ACC112 (cell line): ENCODE data around the gene DENND1A.

Experiments used
- H2AFZ ChIP-seq: fragments of 200-600 bp; sonication (generic); one replicate; pipeline ENCODE4 v1.6.0; 2017; ENCODE audit warnings: antibody characterized with exemption, low read length; ENCODE audit not compliant: unreplicated experiment
- H3K27ac ChIP-seq: fragments of 200-600 bp; sonication (generic); 2 replicates; pipeline ENCODE4 v1.5.1; 2014; ENCODE audit warnings: low read depth, mild to moderate bottlenecking, antibody characterized with exemption, low read length, moderate library complexity
- H3K27me3 ChIP-seq: fragments of 200-600 bp; sonication (generic); 2 replicates; pipeline ENCODE4 v1.6.1; 2014; ENCODE audit warnings: mild to moderate bottlenecking, antibody characterized with exemption, low read length, moderate library complexity, mixed read lengths; ENCODE audit not compliant: insufficient read depth
- H3K36me3 ChIP-seq: fragments of 200-600 bp; sonication (generic); 2 replicates; pipeline ENCODE4 v1.6.1; 2016; ENCODE audit warnings: mild to moderate bottlenecking, antibody characterized with exemption, low read length, moderate library complexity, mixed read lengths; ENCODE audit not compliant: insufficient read depth
- H3K4me1 ChIP-seq: fragments of 200-600 bp; sonication (generic); one replicate; pipeline ENCODE4 v1.6.1; 2016; ENCODE audit warnings: low read length, mixed read lengths; ENCODE audit not compliant: insufficient read depth, unreplicated experiment, control insufficient read depth
- H3K4me3 ChIP-seq: fragments of 200-600 bp; sonication (generic); 2 replicates; pipeline ENCODE4 v1.5.1; 2014; ENCODE audit warnings: mild to moderate bottlenecking, low read depth, low read length
- H3K79me2 ChIP-seq: fragments of 200-600 bp; sonication (generic); one replicate; pipeline ENCODE4 v1.6.0; 2016; ENCODE audit warnings: low read length; ENCODE audit not compliant: control insufficient read depth, unreplicated experiment, insufficient read depth

The DENND1A gene

GRCh38 chr9:123517512-123517911 lies 412.4 kb downstream of the DENND1A start:
- H3K27ac ChIP-seq: no peak overlapping the region
- no peak overlapping the region for H2AFZ ChIP-seq
- H3K36me3 ChIP-seq: no peaks in the 10 kb centered on the region
- no peaks in the 10 kb centered on the region for H3K27me3 ChIP-seq
- H3K4me1 ChIP-seq: no peaks in the 10 kb centered on the region
- H3K79me2 ChIP-seq: no peaks in the 10 kb centered on the region
- no peak overlapping the region for H3K4me3 ChIP-seq

DNA sequence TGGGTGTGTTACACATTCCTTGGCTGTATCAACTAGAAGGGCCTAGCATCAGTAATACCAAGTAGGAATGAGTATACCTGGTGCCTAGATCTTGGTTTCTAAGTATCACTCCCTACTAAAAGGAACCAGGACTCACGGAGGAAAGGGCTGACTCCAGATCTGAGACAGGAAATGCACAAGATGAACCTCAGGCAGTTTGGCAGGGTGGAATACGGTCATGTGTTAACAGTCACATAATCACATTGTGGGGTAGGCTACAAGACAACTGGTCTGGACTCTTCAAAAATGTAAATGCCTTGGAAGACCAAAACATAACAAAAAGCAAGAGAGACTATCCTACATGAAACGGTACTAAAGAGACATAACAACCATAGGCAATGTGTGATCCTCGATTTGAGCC lies 415.2 kb downstream of the DENND1A start:
- no peaks in the 10 kb centered on the region for H3K27me3 ChIP-seq
- no peak overlapping the region for H2AFZ ChIP-seq
- H3K36me3 ChIP-seq: no peaks in the 10 kb centered on the region
- no peaks in the 10 kb centered on the region for H3K4me1 ChIP-seq
- H3K4me3 ChIP-seq: no peak overlapping the region
- no peak overlapping the region for H3K27ac ChIP-seq
- H3K79me2 ChIP-seq: no peaks in the 10 kb centered on the region

DNA sequence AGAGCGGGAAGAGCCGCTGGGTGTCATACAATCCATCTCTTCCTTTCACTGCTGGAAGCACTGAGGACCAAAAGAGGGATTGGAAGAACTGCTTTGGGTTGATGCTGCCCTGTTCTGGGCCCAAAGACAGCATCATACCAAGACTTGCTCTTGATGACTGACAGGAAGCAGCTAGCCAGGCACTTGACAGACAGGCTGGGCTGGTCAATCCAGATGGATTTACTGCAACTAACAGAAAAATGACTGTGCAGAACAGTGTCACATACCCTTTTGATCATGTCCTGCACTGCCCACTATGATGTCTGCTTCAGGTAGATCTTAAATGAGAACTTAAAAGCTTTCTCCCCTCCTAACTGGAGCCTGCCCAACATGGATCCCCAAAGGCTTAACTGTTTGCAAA lies 416.4 kb downstream of the DENND1A start:
- Histone ChIP-seq H3K4me3 (no peak overlapping the region), H2AFZ (no peak overlapping the region), H3K4me1 (no peaks in the 10 kb centered on the region), H3K79me2 (no peaks in the 10 kb centered on the region), H3K27ac (no peak overlapping the region), H3K27me3 (no peaks in the 10 kb centered on the region), H3K36me3 (no peaks in the 10 kb centered on the region)

GRCh38 chr9:123511326-123512277 lies 418.3 kb downstream of the DENND1A start:
- Histone ChIP-seq H3K36me3 (no peaks in the 10 kb centered on the region), H2AFZ (no peak overlapping the region), H3K79me2 (no peaks in the 10 kb centered on the region)

GRCh38 chr9:123509646-123510045 lies 420.3 kb downstream of the DENND1A start:
- Histone ChIP-seq H3K36me3 (no peaks in the 10 kb centered on the region), H3K4me3 (no peak overlapping the region), H3K4me1 (no peaks in the 10 kb centered on the region), H3K27me3 (no peaks in the 10 kb centered on the region), H3K27ac (no peak overlapping the region), H2AFZ (no peak overlapping the region), H3K79me2 (no peaks in the 10 kb centered on the region)

More at GRCh38 chr9:123511326-123512277, 418.3 kb downstream of the DENND1A start:
- H3K4me3 ChIP-seq: no peak overlapping the region
- H3K27ac ChIP-seq: no peak overlapping the region
- H3K27me3 ChIP-seq: no peaks in the 10 kb centered on the region
- H3K4me1 ChIP-seq: no peaks in the 10 kb centered on the region

GRCh38 chr9:123508048-123508447 lies 421.9 kb downstream of the DENND1A start:
- no peaks in the 10 kb centered on the region for H3K4me1 ChIP-seq
- no peaks in the 10 kb centered on the region for H3K79me2 ChIP-seq
- no peak overlapping the region for H3K27ac ChIP-seq
- H3K36me3 ChIP-seq: no peaks in the 10 kb centered on the region
- H3K4me3 ChIP-seq: peak overlapping the region; percentile 74
- peak overlapping the region; percentile 78 for H2AFZ ChIP-seq
- no peaks in the 10 kb centered on the region for H3K27me3 ChIP-seq

- Histone ChIP-seq H2AFZ (no peak overlapping the region), H3K79me2 (no peaks in the 10 kb centered on the region), H3K4me3 (no peak overlapping the region), H3K27ac (no peak overlapping the region), H3K36me3 (no peaks in the 10 kb centered on the region), H3K27me3 (no peaks in the 10 kb centered on the region), H3K4me1 (no peaks in the 10 kb centered on the region)
Measured at GRCh38 chr9:123505496-123505895, 424.4 kb downstream of the DENND1A start.

DNA sequence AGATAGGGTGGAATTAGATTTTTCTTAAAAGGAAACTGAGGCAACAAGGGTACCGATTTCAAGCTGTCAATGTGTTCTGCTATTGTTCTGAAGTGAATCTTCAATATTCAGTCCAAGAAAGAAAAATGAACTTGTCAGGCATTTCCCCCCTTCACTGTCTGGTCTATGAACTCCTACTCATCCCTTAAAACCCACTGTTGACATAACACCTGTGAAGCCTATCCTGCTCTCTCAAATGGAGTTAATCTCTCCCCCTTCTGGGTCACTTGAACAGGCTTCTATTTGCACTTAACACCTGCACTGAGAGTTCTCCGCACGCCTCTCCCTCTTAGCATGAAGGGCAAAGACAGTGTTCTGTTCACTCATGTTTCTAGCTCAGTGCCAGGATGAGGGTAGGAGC lies 429.6 kb downstream of the DENND1A start:
- Histone ChIP-seq H3K36me3 (no peaks in the 10 kb centered on the region), H3K79me2 (no peaks in the 10 kb centered on the region), H3K27ac (no peak overlapping the region), H3K27me3 (no peaks in the 10 kb centered on the region), H3K4me1 (no peaks in the 10 kb centered on the region), H3K4me3 (no peak overlapping the region), H2AFZ (no peak overlapping the region)

GRCh38 chr9:123497830-123498229 lies 432.1 kb downstream of the DENND1A start:
- no peaks in the 10 kb centered on the region for H3K4me1 ChIP-seq
- no peak overlapping the region for H3K27ac ChIP-seq
- no peaks in the 10 kb centered on the region for H3K79me2 ChIP-seq
- no peaks in the 10 kb centered on the region for H3K27me3 ChIP-seq
- H3K4me3 ChIP-seq: no peak overlapping the region
- no peak overlapping the region for H2AFZ ChIP-seq
- H3K36me3 ChIP-seq: no peaks in the 10 kb centered on the region

DNA sequence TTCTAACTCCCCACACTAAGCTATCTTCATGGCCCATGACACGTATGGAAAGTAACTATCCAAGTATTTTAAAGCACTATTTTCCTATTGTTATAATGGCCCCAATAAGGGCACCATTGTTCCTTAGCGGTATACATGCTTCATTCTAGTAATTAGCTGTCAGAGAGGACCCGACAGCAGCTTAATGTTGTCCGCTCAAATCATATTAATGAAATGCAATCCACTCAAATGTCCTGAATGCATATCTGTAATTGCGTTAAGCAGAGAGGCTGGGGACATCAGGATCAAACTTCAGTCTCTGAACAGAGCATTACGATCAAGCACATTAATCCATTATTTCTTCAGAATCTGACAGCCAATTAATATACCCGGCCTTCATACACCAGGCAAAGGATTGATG lies 434.2 kb downstream of the DENND1A start:
- Histone ChIP-seq H3K4me3 (no peak overlapping the region), H3K27me3 (no peaks in the 10 kb centered on the region), H3K36me3 (no peaks in the 10 kb centered on the region), H3K27ac (no peak overlapping the region), H3K79me2 (no peaks in the 10 kb centered on the region), H3K4me1 (no peaks in the 10 kb centered on the region), H2AFZ (no peak overlapping the region)

DNA sequence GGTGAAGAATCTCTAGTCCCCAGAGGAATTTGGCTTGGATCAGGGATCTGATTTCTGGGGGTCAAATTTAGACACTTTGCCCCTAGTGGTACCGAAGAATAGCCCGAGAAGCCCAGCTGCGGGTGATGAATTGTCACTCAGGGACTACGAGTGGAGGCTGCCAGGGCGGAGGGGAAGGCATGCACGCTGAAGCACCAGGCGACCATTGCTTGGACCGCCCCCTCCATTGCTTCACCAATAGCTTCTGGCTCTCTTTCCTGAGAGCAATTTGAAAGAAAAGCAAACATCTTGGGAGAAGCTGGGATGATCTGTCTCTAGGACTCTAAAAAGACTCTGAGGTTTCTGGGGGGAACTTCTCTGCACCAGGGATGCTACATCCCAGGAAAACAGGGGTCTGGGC lies 436.3 kb downstream of the DENND1A start:
- H3K27me3 ChIP-seq: no peaks in the 10 kb centered on the region
- no peak overlapping the region for H3K4me3 ChIP-seq
- H3K36me3 ChIP-seq: no peaks in the 10 kb centered on the region
- no peaks in the 10 kb centered on the region for H3K79me2 ChIP-seq
- H2AFZ ChIP-seq: no peak overlapping the region
- H3K4me1 ChIP-seq: no peaks in the 10 kb centered on the region
- no peak overlapping the region for H3K27ac ChIP-seq
